OCI-M1 (cell line): ENCODE data around the gene TTLL5.

Experiments used
- DNase-seq: peaks from one replicate; lab custom pipeline; 2025; lab: John Stamatoyannopoulos, UW

The TTLL5 gene

GRCh38 chr14:75993567-75994041, 332.6 kb downstream of the TTLL5 start:
- DNase-seq: peak; percentile 12

GRCh38 chr14:75995372-75996041, 334.5 kb downstream of the TTLL5 start:
- no peak for DNase-seq

DNA sequence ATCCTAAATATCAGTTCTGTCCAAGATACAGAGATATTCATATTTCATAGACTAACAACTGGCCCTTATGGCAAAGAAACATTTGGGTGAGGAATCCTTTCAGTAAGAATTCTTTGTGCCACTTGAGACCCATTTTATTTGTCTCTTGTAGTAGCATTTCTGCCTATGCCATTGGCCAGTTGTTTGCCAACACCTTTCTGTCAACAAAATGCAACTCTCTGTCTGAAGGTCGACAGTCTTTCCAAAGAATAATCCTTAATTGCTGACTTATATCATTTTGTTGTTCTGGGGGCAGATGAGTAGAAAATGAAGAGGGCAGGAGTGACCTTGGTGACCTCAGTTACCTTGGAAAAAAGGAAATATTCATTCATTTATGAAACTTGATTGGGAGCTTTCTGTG, 335.4 kb downstream of the TTLL5 start:
- DNase-seq: no peak

GRCh38 chr14:75999511-76000190, 338.6 kb downstream of the TTLL5 start:
- no peak for DNase-seq

GRCh38 chr14:76002383-76002782, 341.3 kb downstream of the TTLL5 start:
- DNase-seq: no peak
